ENCODE measurements around the gene PARD3. TPM values are rescaled to one million over a fixed set of nuclear protein-coding genes. Genes with fewer than 3 reads are reported as not detected.

Gene PARD3
- total RNA-seq, 1 experiment from 2014 or later: 57.4 TPM

GRCh38 chr10:34745244-34745643 lies 69.9 kb downstream of the PARD3 start:
- H2AFZ ChIP-seq: no peak overlapping the region
- intact Hi-C loops (cut with micrococcal nuclease; ENCODE audit: unreplicated experiment): no loop called here
- H3K4me3 ChIP-seq: no peak overlapping the region
- H3K9me3 ChIP-seq (ENCODE audit: insufficient read depth, low read depth): no peaks in the 10 kb centered on the region
- no peaks in the 10 kb centered on the region for H3F3A ChIP-seq (ENCODE audit: insufficient read depth, low read depth)
- DNase-seq: no peak
- H3K4me2 ChIP-seq: no peak overlapping the region
- no peaks in the 10 kb centered on the region for H3K4me1 ChIP-seq (replicated peaks; ENCODE audit: insufficient read depth)
- no TSS peak for BruUV-seq (replicated peaks)
- H4K20me1 ChIP-seq (ENCODE audit: insufficient read depth): 0 out of 2 replicates have a peak, but pooled peaks cover 5% of the 10 kb centered on the region
- no peak overlapping the region for H3K27ac ChIP-seq
- no peaks in the 10 kb centered on the region for H3K36me3 ChIP-seq (ENCODE audit: low read depth)
- no peaks in the 10 kb centered on the region for H3K27me3 ChIP-seq (ENCODE audit: insufficient read depth, low read depth)
- POLR2A ChIA-PET (ENCODE audit: unreplicated experiment): interaction anchor here (0.8 kb wide), 1 partner anchor 1472 kb away, joined by 17 read pairs; no protein-coding TSS in a partner anchor
- peaks cover 55% of the 10 kb centered on the region for H3K79me2 ChIP-seq (ENCODE audit: low read depth)
- TF ChIP-seq CTCF (conservative IDR thresholded peaks at IDR 0.05): no peak
- no peak for TF ChIP-seq EZH2 (IDR thresholded peaks at IDR 0.05; ENCODE audit: low read depth)
- CTCF ChIA-PET: no interaction called here
- no peaks in the 10 kb centered on the region for H3K9me2 ChIP-seq (ENCODE audit: insufficient read depth)

- Histone ChIP-seq H3K27ac (no peak overlapping the region), H3F3A (ENCODE audit: insufficient read depth, low read depth) (no peaks in the 10 kb centered on the region), H4K20me1 (ENCODE audit: insufficient read depth) (0 out of 2 replicates have a peak, but pooled peaks cover 5% of the 10 kb centered on the region), H3K36me3 (ENCODE audit: low read depth) (no peaks in the 10 kb centered on the region), H3K27me3 (ENCODE audit: insufficient read depth, low read depth) (no peaks in the 10 kb centered on the region), H3K79me2 (ENCODE audit: low read depth) (peaks cover 56% of the 10 kb centered on the region), H3K9me2 (ENCODE audit: insufficient read depth) (no peaks in the 10 kb centered on the region), H2AFZ (no peak overlapping the region), H3K4me2 (no peak overlapping the region), H3K4me1 (replicated peaks; ENCODE audit: insufficient read depth) (no peaks in the 10 kb centered on the region), H3K9me3 (ENCODE audit: insufficient read depth, low read depth) (no peaks in the 10 kb centered on the region), H3K4me3 (no peak overlapping the region)
- POLR2A ChIA-PET (ENCODE audit: unreplicated experiment): no interaction called here
- DNase-seq: no peak
- TF ChIP-seq EZH2 (IDR thresholded peaks at IDR 0.05; ENCODE audit: low read depth): no peak
- TF ChIP-seq CTCF (conservative IDR thresholded peaks at IDR 0.05): no peak
- BruUV-seq (replicated peaks): no TSS peak
- CTCF ChIA-PET: no interaction called here
- intact Hi-C loops (cut with micrococcal nuclease; ENCODE audit: unreplicated experiment): no loop called here
These were observed 70.5 kb downstream of the PARD3 start for GRCh38 chr10:34744590-34744989.

- POLR2A ChIA-PET (ENCODE audit: unreplicated experiment): interaction anchor here (0.5 kb wide), 1 partner anchor 1767 kb away, joined by 14 read pairs; no protein-coding TSS in a partner anchor
These were observed 71.3 kb downstream of the PARD3 start for GRCh38 chr10:34743814-34744213.

More at GRCh38 chr10:34743814-34744213, 71.3 kb downstream of the PARD3 start:
- no peak overlapping the region for H2AFZ ChIP-seq
- 0 out of 2 replicates have a peak, but pooled peaks cover 5% of the 10 kb centered on the region for H4K20me1 ChIP-seq (ENCODE audit: insufficient read depth)
- no peaks in the 10 kb centered on the region for H3K4me1 ChIP-seq (replicated peaks; ENCODE audit: insufficient read depth)
- CTCF ChIA-PET: no interaction called here
- no peak for DNase-seq
- no peak overlapping the region for H3K27ac ChIP-seq
- H3F3A ChIP-seq (ENCODE audit: insufficient read depth, low read depth): no peaks in the 10 kb centered on the region
- H3K9me3 ChIP-seq (ENCODE audit: insufficient read depth, low read depth): no peaks in the 10 kb centered on the region
- H3K27me3 ChIP-seq (ENCODE audit: insufficient read depth, low read depth): no peaks in the 10 kb centered on the region
- peaks cover 57% of the 10 kb centered on the region for H3K79me2 ChIP-seq (ENCODE audit: low read depth)
- H3K9me2 ChIP-seq (ENCODE audit: insufficient read depth): no peaks in the 10 kb centered on the region
- no peak overlapping the region for H3K4me3 ChIP-seq
- intact Hi-C loops (cut with micrococcal nuclease; ENCODE audit: unreplicated experiment): no loop called here
- TF ChIP-seq CTCF (conservative IDR thresholded peaks at IDR 0.05) (no peak), EZH2 (IDR thresholded peaks at IDR 0.05; ENCODE audit: low read depth) (no peak)
- no TSS peak for BruUV-seq (replicated peaks)
- H3K36me3 ChIP-seq (ENCODE audit: low read depth): no peaks in the 10 kb centered on the region
- H3K4me2 ChIP-seq: no peak overlapping the region
